Hippocampal formation (tissue), 2 donors: ENCODE measurements around the gene MICU2.
"Not testable (repeated sequence)": the region's sequence is repeated elsewhere in the genome, so short reads cannot be mapped to it uniquely, and the experiment has no call there.

Experiments used
- DNase-seq, 2 donors: peaks; one replicate each; lab custom pipeline; 2025; lab: John Stamatoyannopoulos, UW

The MICU2 gene

GRCh38 chr13:21594715-21595545 lies 9.0 kb downstream of the MICU2 start:
- no peak for DNase-seq

- DNase-seq, result not testable (repeated sequence)
These were observed 13.1 kb downstream of the MICU2 start for GRCh38 chr13:21590665-21591456.

- no peak for DNase-seq
These were observed 13.7 kb downstream of the MICU2 start for GRCh38 chr13:21590231-21590630.

- DNase-seq, result not testable (repeated sequence)
These were observed 14.5 kb downstream of the MICU2 start for GRCh38 chr13:21589510-21589909.

- DNase-seq, result not testable (repeated sequence)
These were observed 15.6 kb downstream of the MICU2 start for GRCh38 chr13:21588411-21588810.

- no peak for DNase-seq
These were observed 18.9 kb downstream of the MICU2 start for GRCh38 chr13:21584973-21585592.

GRCh38 chr13:21583478-21583877 lies 20.5 kb downstream of the MICU2 start:
- DNase-seq, result no peak

GRCh38 chr13:21580736-21581135 lies 23.2 kb downstream of the MICU2 start:
- DNase-seq, result no peak

GRCh38 chr13:21579754-21580316 lies 24.1 kb downstream of the MICU2 start:
- DNase-seq, result no peak

- DNase-seq, result no peak
These were observed 25.2 kb downstream of the MICU2 start for GRCh38 chr13:21578748-21579147.

- DNase-seq, result no peak
These were observed 27.5 kb downstream of the MICU2 start for GRCh38 chr13:21576426-21576825.

GRCh38 chr13:21573920-21574712 lies 29.9 kb downstream of the MICU2 start:
- DNase-seq, result no peak

GRCh38 chr13:21569686-21570085 lies 34.3 kb downstream of the MICU2 start:
- DNase-seq, result no peak

- no peak for DNase-seq
These were observed 35.1 kb downstream of the MICU2 start for GRCh38 chr13:21568854-21569253.

GRCh38 chr13:21567714-21568113 lies 36.3 kb downstream of the MICU2 start:
- DNase-seq, result no peak

- DNase-seq, result no peak
These were observed 46.0 kb downstream of the MICU2 start for GRCh38 chr13:21557995-21558394.

GRCh38 chr13:21556051-21556450 lies 47.9 kb downstream of the MICU2 start:
- DNase-seq, result no peak

- not testable (repeated sequence) for DNase-seq
These were observed 50.7 kb downstream of the MICU2 start for GRCh38 chr13:21553261-21553660.

GRCh38 chr13:21550918-21551317 lies 53.1 kb downstream of the MICU2 start:
- no peak for DNase-seq

- DNase-seq, result no peak
These were observed 54.3 kb downstream of the MICU2 start for GRCh38 chr13:21549633-21550032.

GRCh38 chr13:21548577-21548976 lies 55.4 kb downstream of the MICU2 start:
- no peak for DNase-seq
